GM21423 (cell line): ENCODE results near the gene RPS2.
"Not testable (repeated sequence)": the region's sequence is repeated elsewhere in the genome, so short reads cannot be mapped to it uniquely, and the experiment has no call there.

ENCODE experiments used
- ATAC-seq: cut with Tn5 transposase; IDR thresholded peaks from one replicate; pipeline ENCODE4 v1.9.1; 2021; ENCODE audit warnings: mild to moderate bottlenecking, moderate library complexity; ENCODE audit not compliant: unreplicated experiment

RPS2 gene

DNA sequence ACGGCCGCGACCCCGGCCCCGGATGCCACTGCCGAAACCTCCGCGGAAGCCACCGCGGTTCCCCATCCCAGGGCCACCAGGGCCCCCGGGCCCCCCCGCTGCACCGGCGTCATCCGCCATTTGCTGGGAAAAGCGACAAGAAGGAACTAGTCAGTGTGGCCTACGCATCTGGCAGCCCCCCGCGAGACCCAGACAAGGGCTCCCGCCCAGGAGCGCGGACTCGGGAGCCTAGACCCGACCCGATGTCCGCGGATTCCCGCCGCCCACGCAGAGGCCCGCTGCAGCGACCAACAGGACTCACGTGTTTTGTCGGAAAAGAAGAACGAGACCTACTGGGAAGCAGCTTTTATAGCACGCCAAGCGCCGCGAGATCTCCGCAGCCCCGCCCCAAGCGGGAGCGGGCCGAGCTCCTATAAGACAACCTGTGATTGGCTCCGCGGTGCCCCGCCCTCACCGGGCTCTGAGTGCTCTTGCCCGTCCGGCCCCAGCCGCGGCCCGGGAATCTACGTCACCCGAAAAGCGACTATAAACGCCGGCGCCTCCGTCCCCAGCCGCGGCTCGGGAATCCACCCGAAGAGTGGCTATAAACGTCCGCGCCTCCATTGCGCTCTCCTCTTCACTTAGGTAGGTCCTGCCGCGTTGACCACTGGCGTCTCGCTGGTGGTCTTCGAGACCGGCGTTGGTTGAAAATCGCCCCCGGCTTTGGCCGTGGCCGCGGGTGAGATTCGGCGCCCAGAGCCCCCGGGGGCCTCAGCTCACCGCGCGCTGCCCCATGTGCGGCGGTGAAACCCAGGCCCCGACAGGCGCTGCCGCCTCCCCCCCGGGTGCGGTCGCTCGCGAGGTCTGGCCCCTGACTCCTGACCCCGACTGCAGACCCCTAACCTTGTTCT, at the start of gene RPS2:
TSS of gene RPS2 (minus strand) at position 321 of the 890 bp plus-strand sequence. CDS start at position 120, 201 bp downstream.
- peak; percentile 85 for ATAC-seq

- no peak for ATAC-seq
Observed at GRCh38 chr16:2013527-2013926, 48.9 kb upstream of the RPS2 start.

DNA sequence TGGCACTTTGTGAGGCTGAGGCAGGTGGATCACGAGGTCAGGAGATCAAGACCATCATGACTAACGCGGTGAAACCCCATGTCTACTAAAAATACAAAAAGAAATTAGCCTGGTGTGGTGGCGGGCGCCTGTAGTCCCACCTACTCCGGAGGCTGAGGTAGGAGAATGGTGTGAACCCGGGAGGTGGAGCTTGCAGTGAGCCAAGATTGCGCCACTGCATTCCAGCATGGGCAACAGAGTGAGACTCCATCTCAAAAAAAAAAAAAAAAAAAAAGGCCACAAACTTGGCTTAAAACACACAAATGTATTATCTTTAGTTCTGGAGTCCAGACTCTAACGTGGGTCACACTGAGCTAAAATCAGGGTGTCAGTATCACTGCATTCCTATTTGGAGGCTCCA, 47.1 kb upstream of the RPS2 start:
- ATAC-seq = not testable (repeated sequence)

DNA sequence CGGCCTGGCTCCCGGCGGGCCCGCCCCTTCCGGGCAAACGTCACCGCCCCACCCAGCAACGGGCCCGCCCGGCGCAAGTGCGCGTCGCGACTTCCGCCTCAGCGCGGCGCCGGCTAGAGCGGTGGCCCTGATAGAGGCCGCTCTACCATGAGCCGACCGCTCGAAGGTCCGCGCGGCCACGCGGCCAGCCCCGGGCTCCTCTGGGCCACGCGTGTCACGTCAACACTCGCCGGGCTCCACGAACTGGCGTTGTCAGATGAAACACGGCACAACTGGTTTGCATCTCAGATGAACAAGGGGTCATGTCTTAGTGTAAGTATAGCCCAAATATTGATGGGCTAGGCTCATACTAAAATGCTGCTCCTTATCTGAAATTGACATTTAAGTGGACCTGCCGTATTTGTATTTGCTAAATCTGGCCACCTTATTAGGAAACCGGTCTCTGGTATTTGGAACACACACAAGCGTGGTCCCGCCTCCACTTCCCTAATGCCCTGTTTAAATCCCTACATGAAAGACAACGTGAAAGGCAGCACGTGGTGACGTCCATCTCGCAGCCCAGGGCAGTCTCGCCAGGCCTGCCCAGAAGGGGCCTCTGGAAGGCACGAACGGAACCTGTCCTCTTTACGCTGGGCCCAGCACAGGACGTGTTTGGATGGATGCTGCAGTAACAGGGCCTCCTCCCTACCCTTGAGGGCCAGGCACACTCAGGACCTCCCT, 45.3 kb upstream of the RPS2 start, which contains the start of gene ZNF598:
TSS of gene ZNF598 (minus strand) at position 31 of the 720 bp plus-strand sequence.
- peak; percentile 84 for ATAC-seq

DNA sequence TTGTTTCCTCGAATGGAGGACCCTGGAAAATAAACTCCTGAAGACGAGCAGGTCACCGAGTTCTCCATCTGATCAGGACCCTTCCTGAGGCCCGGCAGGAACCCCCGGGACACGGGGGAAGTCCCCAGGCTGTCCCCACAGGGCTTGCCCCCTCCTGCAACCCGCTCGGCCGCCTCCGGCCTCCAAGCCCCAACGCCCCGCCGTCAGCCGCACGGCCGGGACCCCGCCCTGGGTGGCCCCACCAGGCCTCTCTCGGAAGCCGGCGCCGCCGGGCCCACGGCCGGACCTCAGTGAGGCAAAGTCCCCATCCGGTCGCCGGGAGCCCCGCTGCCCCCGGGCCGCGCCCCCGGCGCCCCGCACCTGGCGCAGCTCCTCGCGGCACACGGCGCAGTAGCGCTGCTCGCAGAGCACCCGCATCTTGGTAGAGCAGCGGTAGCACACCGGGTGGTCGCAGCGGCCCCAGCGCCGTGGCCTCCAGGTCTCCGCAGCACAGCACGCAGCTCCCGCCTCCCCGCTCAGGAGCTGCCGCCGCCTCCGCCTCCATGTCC, 44.6 kb upstream of the RPS2 start:
- ATAC-seq = peak; percentile 28

GRCh38 chr16:2008631-2009163, 44.1 kb upstream of the RPS2 start:
- no peak for ATAC-seq

DNA sequence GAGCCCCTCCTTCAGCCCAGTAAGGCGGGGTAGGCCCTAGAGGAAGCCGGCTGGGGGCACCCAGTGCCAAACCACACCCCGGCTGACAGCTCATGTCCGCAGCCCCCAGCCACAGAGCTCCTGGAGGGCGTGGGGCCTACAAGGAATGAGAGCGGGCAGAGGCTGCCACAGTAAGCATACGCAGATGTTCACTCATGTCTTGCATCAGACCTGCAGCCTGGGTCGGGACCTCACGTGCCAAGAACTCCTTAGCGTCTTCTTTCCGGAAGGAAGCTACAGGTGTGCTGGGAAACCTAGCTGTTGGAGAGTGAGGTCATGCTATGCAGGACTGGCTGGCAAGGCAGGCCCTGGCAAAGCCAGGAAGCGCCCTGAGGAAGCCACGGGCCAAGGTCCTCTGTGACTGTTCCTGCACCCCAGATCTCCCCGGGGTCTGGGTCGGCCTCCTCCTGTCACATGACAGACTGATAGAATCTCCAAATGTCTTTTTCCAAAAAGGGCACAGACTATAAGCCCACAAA, 43.4 kb upstream of the RPS2 start:
- ATAC-seq = no peak

- no peak for ATAC-seq
Observed at GRCh38 chr16:2007081-2007836, 42.6 kb upstream of the RPS2 start.

GRCh38 chr16:2006317-2006716, 41.7 kb upstream of the RPS2 start:
- ATAC-seq = no peak

GRCh38 chr16:2005646-2006045, 41.0 kb upstream of the RPS2 start:
- no peak for ATAC-seq

- ATAC-seq = no peak
Observed at GRCh38 chr16:2004795-2005517, 40.3 kb upstream of the RPS2 start.

DNA sequence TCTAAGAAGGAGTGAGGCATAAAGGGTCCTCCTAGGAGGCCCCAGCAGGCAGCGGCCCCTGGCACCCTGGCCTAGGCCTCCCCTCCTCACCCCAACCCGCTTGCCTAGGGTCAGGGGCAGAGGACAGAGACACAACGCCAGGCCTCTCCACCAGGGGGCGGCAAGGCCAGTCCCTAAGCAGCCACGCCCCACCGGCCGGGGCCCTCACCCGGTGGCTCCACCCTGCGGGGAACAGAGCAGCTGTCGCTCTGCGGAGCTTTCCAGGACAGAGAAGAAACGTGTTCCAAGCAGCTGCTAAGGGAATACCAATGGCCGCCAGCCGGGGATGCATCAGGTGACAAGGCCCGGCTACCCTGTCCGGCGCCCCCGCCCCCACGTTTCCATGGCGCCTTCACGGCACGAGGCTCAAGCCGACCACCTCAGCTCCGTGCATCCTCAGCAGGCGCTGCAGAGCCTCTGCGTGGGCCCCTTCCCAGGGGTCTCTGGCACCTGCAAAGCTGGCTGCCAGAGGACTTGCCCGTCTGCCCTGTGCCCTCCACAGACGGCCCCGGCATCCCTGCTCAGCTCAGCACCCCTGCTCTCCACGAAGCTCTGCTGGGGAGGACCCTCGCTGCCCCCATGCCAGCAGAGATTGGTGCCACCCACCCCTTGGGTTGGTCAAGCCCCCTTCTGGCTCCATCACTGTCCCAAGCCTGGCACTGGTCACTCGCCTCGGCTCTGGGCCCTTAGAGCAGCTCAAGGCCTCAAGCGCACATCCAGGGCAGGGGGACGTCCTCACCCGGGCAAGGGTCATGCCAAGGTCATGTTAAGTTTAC, 39.4 kb upstream of the RPS2 start:
- peak; percentile 46 for ATAC-seq

DNA sequence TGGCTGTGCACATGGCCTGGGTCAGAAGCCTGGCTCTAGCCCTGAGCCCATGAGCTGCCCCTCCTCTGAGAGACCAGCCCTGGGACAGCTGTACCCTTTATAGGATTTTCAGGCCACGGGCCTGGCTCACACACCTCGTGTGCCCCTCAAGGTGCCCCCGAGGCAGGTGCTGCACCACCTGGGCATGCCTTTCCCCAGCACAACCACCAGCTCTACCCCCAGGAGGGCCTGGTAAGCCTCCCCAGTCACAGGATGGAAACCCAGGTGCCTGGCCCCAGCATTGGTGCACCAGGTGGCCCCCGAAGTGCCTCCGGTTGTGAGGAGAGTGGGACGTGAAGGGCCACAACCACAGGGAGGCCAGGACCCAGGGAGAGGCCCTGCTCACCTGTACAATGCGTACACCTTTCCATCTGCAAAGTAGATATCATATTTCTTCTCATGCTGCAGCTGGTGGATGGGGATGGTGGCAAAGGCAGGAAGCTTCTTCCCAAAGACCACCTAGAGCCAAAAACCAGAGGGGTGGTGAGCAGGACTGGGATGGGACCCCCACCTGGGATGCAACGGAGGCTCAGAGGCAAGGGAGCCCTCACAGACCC, 38.7 kb upstream of the RPS2 start:
- ATAC-seq = no peak

DNA sequence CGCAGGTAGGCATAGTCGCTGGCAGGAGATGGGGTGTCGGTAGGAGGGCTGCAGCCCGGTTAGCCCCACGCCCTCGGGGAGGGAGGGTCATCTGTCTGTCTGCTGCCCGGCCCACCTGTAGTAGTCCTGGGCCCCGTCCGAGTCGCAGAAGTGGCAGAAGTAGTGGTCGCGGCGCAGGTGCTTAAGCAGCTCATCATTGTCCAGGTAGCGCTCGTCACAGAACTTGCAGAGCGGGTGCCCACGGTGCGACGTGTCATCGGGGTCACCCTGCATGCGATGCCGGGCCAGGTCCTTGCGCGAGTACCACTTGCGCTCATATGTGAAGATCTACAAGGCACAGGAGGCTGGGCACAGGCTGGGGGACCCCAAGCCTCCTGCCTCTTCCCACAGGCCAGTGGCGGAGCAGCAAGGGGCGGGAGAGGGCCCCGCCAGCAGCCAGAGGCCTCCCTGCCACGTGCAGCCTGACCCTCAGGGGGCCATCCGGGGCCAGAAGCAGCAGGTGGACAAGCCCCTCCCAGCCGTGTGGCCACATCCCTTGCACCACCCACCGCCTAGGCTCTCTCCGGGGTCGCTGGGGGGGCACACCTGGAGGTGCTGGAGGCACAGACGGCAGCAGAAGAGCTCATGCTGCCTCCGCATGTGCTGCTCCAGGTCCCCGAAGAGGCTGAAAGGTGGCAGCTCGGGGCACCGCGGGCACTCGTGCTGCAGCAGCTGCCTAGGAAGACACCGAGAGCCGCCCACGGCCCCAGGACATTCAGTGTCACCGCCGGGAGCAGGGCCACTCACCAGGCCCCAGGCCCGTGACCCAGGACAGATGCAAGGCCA, 38.0 kb upstream of the RPS2 start:
- no peak for ATAC-seq

GRCh38 chr16:2001456-2002355, 37.1 kb upstream of the RPS2 start:
- no peak for ATAC-seq

DNA sequence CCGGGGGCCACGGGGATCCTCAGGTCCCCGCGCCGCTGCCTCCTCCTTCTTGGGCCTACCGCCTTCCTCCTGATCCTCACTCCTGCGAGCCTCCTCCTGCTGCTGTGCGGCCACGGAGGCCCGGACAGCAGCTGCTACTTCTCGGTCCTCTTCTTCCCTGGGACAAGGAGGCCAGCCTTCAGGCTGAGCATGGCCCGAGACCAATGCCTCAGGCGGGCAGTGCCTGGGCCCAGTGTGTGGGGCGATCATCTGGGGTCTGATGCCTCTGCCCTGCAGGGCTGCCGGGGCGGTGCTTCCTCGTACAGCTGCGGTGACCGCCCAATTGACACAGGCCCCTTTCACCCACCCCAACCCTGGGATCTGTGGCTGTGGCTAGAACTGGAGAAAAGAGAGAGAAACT, 36.4 kb upstream of the RPS2 start:
- no peak for ATAC-seq
